Lower lobe of right lung (tissue), 2 donors: ENCODE measurements around the gene SLC13A3. TPM values are rescaled to one million over a fixed set of nuclear protein-coding genes. Genes with fewer than 3 reads are reported as not detected.

ENCODE experiments used
- ATAC-seq, 2 donors: fragments of 200-7000 bp; cut with Tn5 transposase; one replicate each; pipeline ENCODE4 v1.9.1; 2020 to 2022; ENCODE audit warnings: mild to moderate bottlenecking in 2 of 2, moderate library complexity in 2 of 2
- DNase-seq: peaks from one replicate; pipeline ENCODE4 v3.0.0-alpha.2; 2020
- H3K27ac ChIP-seq: fragments of 200-600 bp; one replicate; pipeline ENCODE4 v1.8.0; 2022
- H3K27me3 ChIP-seq: fragments of 200-600 bp; one replicate; pipeline ENCODE4 v1.8.0; 2022; ENCODE audit warnings: low read depth
- H3K36me3 ChIP-seq: fragments of 200-600 bp; one replicate; pipeline ENCODE4 v1.8.0; 2022; ENCODE audit warnings: mild to moderate bottlenecking
- H3K4me1 ChIP-seq: fragments of 200-600 bp; one replicate; pipeline ENCODE4 v1.8.0; 2022
- H3K4me3 ChIP-seq: fragments of 200-600 bp; one replicate; pipeline ENCODE4 v1.8.0; 2022; ENCODE audit warnings: mild to moderate bottlenecking
- H3K9me3 ChIP-seq: fragments of 200-600 bp; one replicate; pipeline ENCODE4 v1.8.0; 2022
- CTCF ChIP-seq: fragments of 200-600 bp; IDR thresholded peaks from one replicate; pipeline ENCODE4 v1.8.0; 2022; ENCODE audit warnings: antibody characterized with exemption, mild to moderate bottlenecking
- intact Hi-C: fragments of 100-400 bp; cut with DNase I; formaldehyde crosslinking; loops from one replicate; pipeline ENCODE4 v1.11.0; 2022
- total RNA-seq: library from RNA; stranded (reverse); fragmentation: NEBNext Ultra II Directional; extraction: Animal tissue kit (Norgen Biotek cat#: 25700); gene quantifications from one replicate; pipeline ENCODE4 v1.2.1, GENCODE V29; 2021
- donor health status: DM: no; HTN: yes; CAD: no; lungs with severe emphysema.

The SLC13A3 gene
- total RNA-seq, 1 donor from 2014 or later: 2.0 TPM

- Histone ChIP-seq H3K9me3 (no peaks in the 10 kb centered on the region), H3K4me3 (no peak overlapping the region), H3K4me1 (no peaks in the 10 kb centered on the region), H3K36me3 (no peaks in the 10 kb centered on the region), H3K27me3 (peaks cover 13% of the 10 kb centered on the region), H3K27ac (no peak overlapping the region)
- TF ChIP-seq CTCF: no peak
- DNase-seq: no peak
- ATAC-seq: no peak
- intact Hi-C loops: no loop called here
These were observed 128.2 kb downstream of the SLC13A3 start for GRCh38 chr20:46523108-46523507.

DNA sequence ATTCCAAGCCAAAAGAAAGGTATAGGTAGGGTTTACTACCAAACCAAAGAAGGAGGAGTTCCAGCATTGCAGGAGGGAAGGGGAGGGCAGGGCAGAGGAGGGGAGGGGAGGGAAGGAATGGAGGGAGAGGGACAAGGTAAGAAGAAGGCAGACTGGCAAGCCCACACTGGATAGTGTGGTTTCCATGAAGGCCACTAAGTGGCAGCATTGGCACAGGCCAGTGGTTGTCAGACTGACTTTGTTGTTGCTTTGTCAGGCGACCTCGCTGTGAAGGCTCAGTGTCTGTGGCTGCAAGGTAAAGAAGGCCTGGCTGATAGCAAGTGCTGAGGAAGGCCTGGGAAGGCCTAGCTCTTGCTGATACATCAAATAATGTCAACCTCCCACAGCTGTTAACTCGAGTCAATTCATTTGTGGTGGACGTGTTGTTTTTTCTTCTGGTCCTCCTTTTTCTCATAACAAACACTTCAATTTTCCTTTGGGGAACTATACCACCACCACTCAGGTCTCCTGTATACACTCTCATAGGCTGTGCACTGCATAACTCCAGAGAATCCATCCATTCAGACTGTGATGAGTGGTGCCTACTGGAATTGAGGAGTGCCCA lies 130.2 kb downstream of the SLC13A3 start:
- intact Hi-C loops: no loop called here
- H3K9me3 ChIP-seq: no peaks in the 10 kb centered on the region
- DNase-seq: peak; percentile 51
- no peak overlapping the region for H3K27ac ChIP-seq
- no peaks in the 10 kb centered on the region for H3K36me3 ChIP-seq
- no peaks in the 10 kb centered on the region for H3K4me1 ChIP-seq
- ATAC-seq: peak; percentile 54 to 81
- H3K4me3 ChIP-seq: no peak overlapping the region
- peak; percentile 54 for TF ChIP-seq CTCF
- H3K27me3 ChIP-seq: peaks cover 13% of the 10 kb centered on the region

DNA sequence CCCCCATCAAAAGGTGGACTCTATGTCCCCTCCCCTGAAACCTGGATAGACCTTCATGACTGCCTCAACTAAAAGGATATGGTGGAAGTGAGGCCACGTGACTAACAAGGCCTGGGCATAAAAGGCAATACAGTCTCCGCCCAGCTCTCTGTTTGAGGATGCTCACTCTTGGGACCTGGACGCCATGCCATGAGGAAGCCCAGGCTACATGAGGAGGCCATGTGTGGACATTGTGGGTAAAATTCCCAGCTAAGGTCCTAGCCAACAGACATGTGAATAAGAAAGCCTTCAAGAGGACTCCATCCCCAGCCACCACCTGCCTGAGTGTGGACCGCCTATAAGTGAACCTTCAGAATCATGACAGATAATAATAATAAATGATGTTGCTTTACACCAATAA lies 130.7 kb downstream of the SLC13A3 start:
- Histone ChIP-seq H3K9me3 (no peaks in the 10 kb centered on the region), H3K27me3 (peaks cover 8% of the 10 kb centered on the region), H3K36me3 (no peaks in the 10 kb centered on the region), H3K4me3 (no peak overlapping the region), H3K27ac (no peak overlapping the region), H3K4me1 (no peaks in the 10 kb centered on the region)
- no peak for ATAC-seq
- DNase-seq: no peak
- intact Hi-C loops: no loop called here
- no peak for TF ChIP-seq CTCF

GRCh38 chr20:46519471-46520068 lies 131.7 kb downstream of the SLC13A3 start:
- Histone ChIP-seq H3K36me3 (no peaks in the 10 kb centered on the region), H3K27ac (no peak overlapping the region), H3K27me3 (peaks cover 10% of the 10 kb centered on the region), H3K9me3 (no peaks in the 10 kb centered on the region), H3K4me1 (no peaks in the 10 kb centered on the region), H3K4me3 (no peak overlapping the region)
- intact Hi-C loops: no loop called here
- TF ChIP-seq CTCF: no peak
- DNase-seq: no peak
- no peak for ATAC-seq

DNA sequence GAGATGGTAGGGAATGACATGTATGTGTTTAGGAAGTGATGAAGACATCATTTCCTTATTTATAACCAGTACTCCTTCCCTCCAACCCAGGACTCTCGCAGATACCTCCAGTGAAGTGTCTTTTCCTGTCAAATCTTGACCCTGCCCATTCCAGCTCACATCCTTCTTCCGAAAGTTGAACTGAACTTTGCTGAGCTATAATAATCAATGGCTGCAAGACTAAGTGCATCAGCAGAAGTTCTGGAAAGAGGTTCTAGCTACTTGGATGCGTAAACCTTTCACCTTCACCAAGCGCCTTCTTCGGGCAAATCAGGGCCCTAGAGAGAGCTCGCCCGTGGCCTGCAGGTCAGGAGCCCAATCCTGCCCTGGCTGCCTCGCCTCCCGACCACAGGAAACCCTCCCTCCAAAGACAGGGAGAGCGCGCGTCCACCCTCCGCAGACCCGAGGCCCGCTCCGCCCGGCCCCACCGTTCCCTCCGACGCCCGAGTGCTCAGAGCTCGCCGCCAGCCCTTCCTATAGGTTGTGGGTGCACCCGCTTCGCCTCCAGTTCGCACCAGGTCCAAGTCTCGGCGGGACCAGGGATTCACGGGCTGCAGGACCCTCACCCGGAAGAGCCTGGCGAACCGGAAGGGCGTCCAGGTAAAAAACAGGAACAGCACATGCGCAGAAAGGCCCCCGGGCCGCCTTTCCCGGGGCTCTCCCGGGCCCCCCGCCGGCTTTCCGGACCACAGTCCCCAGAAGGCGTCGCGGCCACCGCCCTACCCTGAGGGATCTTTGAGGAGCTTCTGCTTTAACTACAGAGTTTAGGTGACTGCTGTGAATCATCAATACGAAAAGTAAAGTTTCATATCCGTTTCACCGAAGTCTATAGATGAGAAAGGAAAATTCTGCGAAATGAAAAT lies 138.1 kb downstream of the SLC13A3 start, which contains the start of gene ZNF334:
ZNF334 (minus strand) TSS at position 617 of the 902 bp plus-strand sequence. CDS start 1,457 bp downstream, outside the sequence.
- Histone ChIP-seq H3K4me1 (no peaks in the 10 kb centered on the region), H3K4me3 (peak within 1 kb of the TSS; percentile 69), H3K27ac (peak within 1 kb of the TSS; percentile 59), H3K36me3 (no peaks in the 10 kb centered on the region), H3K27me3 (peaks cover 7% of the 10 kb centered on the region), H3K9me3 (no peaks in the 10 kb centered on the region)
- DNase-seq: peak; percentile 81
- ATAC-seq: peak; percentile 92 to 98
- no peak for TF ChIP-seq CTCF
- intact Hi-C loops: no loop called here
